Choroid plexus epithelial cell (primary cell): ENCODE results near the gene TH.

Experiments used
- DNase-seq: peaks from one replicate; pipeline ENCODE4 v3.0.0-alpha.2; 2010; ENCODE audit warnings: low read depth
- H3K4me3 ChIP-seq: 2 replicates; pipeline ENCODE4 v1.5.1; 2011; ENCODE audit warnings: low read depth, mild to moderate bottlenecking, control low read depth, low read length, moderate library complexity
- TF ChIP-seq, protein P1 (sequence below): conservative IDR thresholded peaks from 2 replicates; pipeline ENCODE4 v1.5.1; 2011; ENCODE audit warnings: low read depth, mild to moderate bottlenecking, control low read depth, inconsistent platforms, low read length, moderate library complexity

The TH gene

GRCh38 chr11:2202900-2203439 lies 31.4 kb upstream of the TH start:
- TF ChIP-seq, protein P1, sequence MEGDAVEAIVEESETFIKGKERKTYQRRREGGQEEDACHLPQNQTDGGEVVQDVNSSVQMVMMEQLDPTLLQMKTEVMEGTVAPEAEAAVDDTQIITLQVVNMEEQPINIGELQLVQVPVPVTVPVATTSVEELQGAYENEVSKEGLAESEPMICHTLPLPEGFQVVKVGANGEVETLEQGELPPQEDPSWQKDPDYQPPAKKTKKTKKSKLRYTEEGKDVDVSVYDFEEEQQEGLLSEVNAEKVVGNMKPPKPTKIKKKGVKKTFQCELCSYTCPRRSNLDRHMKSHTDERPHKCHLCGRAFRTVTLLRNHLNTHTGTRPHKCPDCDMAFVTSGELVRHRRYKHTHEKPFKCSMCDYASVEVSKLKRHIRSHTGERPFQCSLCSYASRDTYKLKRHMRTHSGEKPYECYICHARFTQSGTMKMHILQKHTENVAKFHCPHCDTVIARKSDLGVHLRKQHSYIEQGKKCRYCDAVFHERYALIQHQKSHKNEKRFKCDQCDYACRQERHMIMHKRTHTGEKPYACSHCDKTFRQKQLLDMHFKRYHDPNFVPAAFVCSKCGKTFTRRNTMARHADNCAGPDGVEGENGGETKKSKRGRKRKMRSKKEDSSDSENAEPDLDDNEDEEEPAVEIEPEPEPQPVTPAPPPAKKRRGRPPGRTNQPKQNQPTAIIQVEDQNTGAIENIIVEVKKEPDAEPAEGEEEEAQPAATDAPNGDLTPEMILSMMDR: no peak
- no peak for DNase-seq
- no peak overlapping the region for H3K4me3 ChIP-seq

GRCh38 chr11:2202071-2202899 lies 30.7 kb upstream of the TH start:
- TF ChIP-seq, protein P1: no peak
- H3K4me3 ChIP-seq: no peak overlapping the region
- DNase-seq: no peak

DNA sequence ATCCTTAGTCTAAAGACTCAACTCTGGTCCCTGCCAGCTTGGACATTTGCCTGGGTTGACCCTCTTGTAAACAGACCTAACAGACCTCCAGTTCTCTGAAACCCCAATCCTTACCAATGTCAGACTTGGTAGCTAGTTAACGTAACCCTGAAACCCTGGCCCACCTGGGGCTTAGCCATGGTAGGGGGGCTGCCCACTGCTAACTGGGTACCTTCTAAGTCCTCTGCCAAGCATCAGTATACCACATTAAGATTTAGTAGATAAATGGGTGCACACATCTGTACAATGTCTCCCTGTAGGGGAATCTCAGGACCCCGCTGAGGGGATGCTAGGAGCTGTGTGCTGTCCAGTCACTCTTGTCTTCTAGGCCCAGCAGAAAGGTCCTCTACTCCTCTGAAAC lies 29.9 kb upstream of the TH start:
- DNase-seq: no peak
- TF ChIP-seq, protein P1: no peak
- no peak overlapping the region for H3K4me3 ChIP-seq

DNA sequence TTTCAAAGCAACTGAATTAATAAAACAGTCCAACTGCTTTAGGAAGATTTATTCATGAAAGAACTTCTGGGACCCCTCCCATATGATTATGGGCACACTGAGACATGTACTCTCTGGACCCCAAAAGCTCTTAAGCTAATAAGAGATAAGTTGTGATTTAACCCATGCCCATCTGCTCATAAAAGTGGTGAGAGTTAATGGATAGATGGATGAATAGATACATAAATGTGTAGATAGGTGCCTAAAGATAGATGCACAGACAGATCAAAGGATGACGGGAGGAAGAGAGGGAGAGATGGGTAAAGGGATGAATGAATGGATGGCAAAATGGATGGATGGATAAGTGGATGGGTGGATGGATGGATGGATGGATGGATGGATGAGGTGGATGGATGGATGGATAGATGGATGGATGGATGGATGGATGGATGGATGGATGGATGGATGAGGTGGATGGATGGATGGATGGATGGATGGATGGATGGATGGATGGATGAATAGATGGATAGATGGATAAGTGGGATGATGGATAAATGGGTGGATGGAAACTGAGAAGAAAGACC lies 29.4 kb upstream of the TH start:
- TF ChIP-seq, protein P1: no peak
- no peak overlapping the region for H3K4me3 ChIP-seq
- no peak for DNase-seq

DNA sequence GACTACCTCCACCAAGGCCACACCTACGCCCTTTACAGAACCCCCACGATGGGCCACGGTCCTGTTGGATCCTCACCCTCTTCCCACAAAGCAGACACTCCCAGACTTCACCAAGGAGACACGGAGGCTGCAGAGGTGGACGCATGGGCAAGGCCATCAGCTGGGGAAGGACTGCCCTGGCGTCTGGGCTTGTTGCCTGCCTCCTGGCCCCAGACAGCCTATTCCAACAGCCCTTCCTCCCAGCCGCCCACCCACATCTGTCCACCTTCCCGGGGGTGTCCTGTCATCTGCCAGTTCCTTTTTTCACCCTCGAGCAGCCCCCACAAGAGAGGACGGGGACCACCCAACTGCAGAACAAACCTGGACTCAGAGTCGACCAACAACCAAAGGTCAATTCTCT lies 28.9 kb upstream of the TH start:
- TF ChIP-seq, protein P1: no peak

DNA sequence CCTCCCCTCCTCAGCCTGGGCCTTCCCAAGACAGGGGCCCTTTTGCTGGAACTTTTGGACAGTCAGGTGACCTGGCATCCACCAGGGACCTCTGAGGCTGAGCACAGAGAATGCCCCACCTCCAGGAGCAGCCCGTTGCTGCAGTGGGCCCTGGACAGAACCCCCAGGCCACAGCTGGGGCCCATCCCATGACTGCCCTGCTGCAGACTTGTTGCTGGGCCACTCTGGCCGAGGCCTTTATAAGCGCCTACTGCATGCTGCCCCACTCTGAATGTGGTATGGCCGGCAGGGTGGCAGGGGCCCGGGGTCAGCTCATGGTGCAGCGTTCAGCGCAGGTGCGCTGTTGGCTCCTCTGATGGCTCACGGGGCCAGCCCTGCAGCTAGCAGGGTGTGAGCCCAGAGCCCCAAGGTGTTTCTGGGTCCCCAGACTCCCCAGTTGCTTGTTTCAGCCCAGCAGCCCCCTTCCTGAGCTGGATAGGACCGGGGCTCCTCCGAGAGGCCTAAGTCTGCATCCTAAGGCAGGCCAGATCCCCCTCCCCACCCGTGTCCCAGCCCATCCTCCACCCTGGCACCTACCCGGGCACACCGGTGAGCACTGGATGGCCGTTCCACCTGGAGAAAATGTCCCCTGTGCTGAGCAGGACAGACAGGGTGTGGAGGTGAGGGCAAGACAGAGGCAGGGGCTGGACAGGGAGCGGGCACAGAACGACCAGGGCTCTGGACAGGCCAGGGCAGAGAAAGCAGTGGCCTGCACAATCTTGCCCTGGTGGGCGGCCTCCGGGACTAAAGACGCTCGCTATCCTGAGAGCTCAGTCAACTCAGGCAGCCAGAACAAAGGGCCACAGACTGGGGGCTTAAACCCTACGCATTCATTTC lies 28.1 kb upstream of the TH start:
- TF ChIP-seq, protein P1: no peak
- no peak for DNase-seq

More for the DNA sequence above, 28.9 kb upstream of the TH start:
- H3K4me3 ChIP-seq: no peak overlapping the region
- DNase-seq: no peak

More for the DNA sequence above, 28.1 kb upstream of the TH start:
- H3K4me3 ChIP-seq: no peak overlapping the region
